HCT116 (cell line): ENCODE data around the gene YIPF7. TPM values are rescaled to one million over a fixed set of nuclear protein-coding genes. Genes with fewer than 3 reads are reported as not detected.

Source experiments
- ATAC-seq: fragments of 200-7000 bp; cut with Tn5 transposase; 2 replicates; pipeline ENCODE4 v1.9.1; 2020; ENCODE audit warnings: mild to moderate bottlenecking, moderate library complexity
- BruUV-seq: library from RNA; stranded (reverse); fragments of 400-500 nt; replicated peaks from 2 replicates; lab custom pipeline; 2021; lab: Mats Ljungman, UMichigan
- CTCF ChIA-PET: fragments of 300-600 bp; sonication (Branson Sonifier 250); formaldehyde crosslinking; loops from one replicate; lab custom pipeline; 2021; ENCODE audit warnings: antibody characterized with exemption; lab: Charles Lee
- POLR2A ChIA-PET: fragments of 300-600, 350-600 bp; sonication (Branson Sonifier 250); formaldehyde crosslinking; loops from one replicate; lab custom pipeline; 2021; ENCODE audit warnings: antibody characterized with exemption; lab: Charles Lee
- RAD21 ChIA-PET, 2 experiments: fragments of 300-600 bp; sonication (Branson Sonifier 250); formaldehyde crosslinking; loops; one replicate each; lab custom pipeline; 2023; ENCODE audit warnings: low total read pairs in 2 of 2; ENCODE audit not compliant: uncharacterized antibody in 2 of 2, unreplicated experiment in 2 of 2, low non-redundant PET in 1 of 2; lab: Charles Lee
- DNase-seq: peaks from one replicate; pipeline ENCODE4 v3.0.0-alpha.2; 2010; ENCODE audit warnings: low read depth, low spot score
- H2AFZ ChIP-seq: fragments of 200-600 bp; shearing (Covaris generic), sonication (generic); 2 replicates; pipeline ENCODE4 v1.6.1; 2017; ENCODE audit warnings: low read depth, mixed run types, mixed read lengths, antibody characterized with exemption, low read length; ENCODE audit not compliant: poor library complexity, severe bottlenecking
- H3K27ac ChIP-seq: 2 replicates; pipeline ENCODE4 v1.5.1; 2012; ENCODE audit warnings: low read depth, low read length
- H3K27me3 ChIP-seq: fragments of 200-600 bp; sonication (generic); 2 replicates; pipeline ENCODE4 v1.6.1; 2016; ENCODE audit warnings: mixed run types, low read length, mixed read lengths; ENCODE audit not compliant: insufficient read depth
- H3K36me3 ChIP-seq, 2 experiments: fragments of 200-500 bp in 1 of 2; fragments of 200-600 bp in 1 of 2; sonication (Bioruptor generic) in 1 of 2; sonication (generic) in 1 of 2; 2 replicates each; pipeline versions ENCODE4 v1.5.1 to v1.6.1; 2014 to 2016; ENCODE audit warnings: low read length in 2 of 2, inconsistent platforms in 1 of 2, mixed read lengths in 1 of 2, mixed run types in 1 of 2; ENCODE audit not compliant: insufficient read depth in 2 of 2, control insufficient read depth in 1 of 2
- H3K4me1 ChIP-seq, 2 experiments: fragments of 200-600 bp in 1 of 2; sonication (generic) in 1 of 2; 2 replicates each; pipeline versions ENCODE4 v1.5.1 to v1.6.1; 2012 to 2017; ENCODE audit warnings: low read length in 2 of 2, inconsistent platforms in 1 of 2, mild to moderate bottlenecking in 1 of 2, mixed read lengths in 1 of 2, mixed run types in 1 of 2, moderate library complexity in 1 of 2; ENCODE audit not compliant: insufficient read depth in 2 of 2, control insufficient read depth in 1 of 2
- H3K4me2 ChIP-seq: fragments of 200-600 bp; sonication (generic); 2 replicates; pipeline ENCODE4 v1.6.1; 2017; ENCODE audit warnings: mixed run types, low read length, mixed read lengths
- H3K4me3 ChIP-seq, 2 experiments: fragments of 200-600 bp in 1 of 2; sonication (generic) in 1 of 2; replicated peaks in 1 of 2; 2 replicates each; pipeline ENCODE4 v1.5.1; 2011 to 2016; ENCODE audit warnings: low read length in 2 of 2, control low read depth in 1 of 2, low read depth in 1 of 2, mild to moderate bottlenecking in 1 of 2, mixed read lengths in 1 of 2, mixed run types in 1 of 2
- H3K79me2 ChIP-seq: fragments of 200-600 bp; sonication (generic); 2 replicates; pipeline ENCODE4 v1.6.1; 2017; ENCODE audit warnings: mild to moderate bottlenecking, mixed run types, low read length, moderate library complexity, mixed read lengths; ENCODE audit not compliant: insufficient read depth
- H3K9ac ChIP-seq: fragments of 200-600 bp; sonication (generic); 2 replicates; pipeline ENCODE4 v1.6.1; 2016; ENCODE audit warnings: low read length, mixed read lengths
- H3K9me2 ChIP-seq: fragments of 200-600 bp; sonication (generic), shearing (Covaris generic); 2 replicates; pipeline ENCODE4 v1.6.1; 2017; ENCODE audit warnings: mixed run types, mild to moderate bottlenecking, moderate library complexity; ENCODE audit not compliant: insufficient read depth
- H3K9me3 ChIP-seq, 2 experiments: fragments of 200-500 bp in 1 of 2; fragments of 200-600 bp in 1 of 2; sonication (Bioruptor generic) in 1 of 2; sonication (generic) in 1 of 2; 2 replicates each; pipeline ENCODE4 v1.6.1; 2014 to 2017; ENCODE audit warnings: low read length in 2 of 2, mixed read lengths in 2 of 2, inconsistent platforms in 1 of 2, low read depth in 1 of 2, mild to moderate bottlenecking in 1 of 2, mixed run types in 1 of 2, moderate library complexity in 1 of 2; ENCODE audit not compliant: control insufficient read depth in 1 of 2, insufficient read depth in 1 of 2
- H4K20me1 ChIP-seq: fragments of 200-600 bp; sonication (generic), shearing (Covaris generic); 2 replicates; pipeline ENCODE4 v1.6.1; 2017; ENCODE audit warnings: mixed run types, mild to moderate bottlenecking, moderate library complexity; ENCODE audit not compliant: insufficient read depth
- ATF3 ChIP-seq: IDR thresholded peaks from 2 replicates; pipeline ENCODE4 v1.6.1; 2012
- EGR1 ChIP-seq: IDR thresholded peaks from 2 replicates; pipeline ENCODE4 v1.6.1; 2012; ENCODE audit warnings: low read depth
- EZH2 ChIP-seq: fragments of 200-600 bp; sonication (generic); IDR thresholded peaks from 2 replicates; pipeline ENCODE4 v1.6.1; 2017; ENCODE audit warnings: antibody characterized with exemption, mixed run types
- EZH2phosphoT487 ChIP-seq: fragments of 200-600 bp; IDR thresholded peaks from 2 replicates; pipeline ENCODE4 v1.6.1; 2018; ENCODE audit warnings: antibody characterized with exemption, borderline replicate concordance
- JUND ChIP-seq: IDR thresholded peaks from 2 replicates; pipeline ENCODE4 v1.6.1; 2012
- POLR2AphosphoS5 ChIP-seq: IDR thresholded peaks from 2 replicates; pipeline ENCODE4 v1.6.1; 2011; ENCODE audit warnings: mild to moderate bottlenecking, low read depth, low read length, moderate library complexity
- SIN3A ChIP-seq: IDR thresholded peaks from 2 replicates; pipeline ENCODE4 v1.6.1; 2012; ENCODE audit warnings: low read depth
- SP1 ChIP-seq: IDR thresholded peaks from 2 replicates; pipeline ENCODE4 v1.6.1; 2012; ENCODE audit warnings: low read depth
- SRF ChIP-seq: IDR thresholded peaks from 2 replicates; pipeline ENCODE4 v1.6.1; 2012; ENCODE audit warnings: low read depth
- TCF7L2 ChIP-seq: IDR thresholded peaks from 2 replicates; pipeline ENCODE4 v1.7.0; 2011; ENCODE audit warnings: borderline replicate concordance, inconsistent platforms; ENCODE audit not compliant: insufficient read depth, insufficient read length; ENCODE audit errors: extremely low read depth
- YY1 ChIP-seq: IDR thresholded peaks from 2 replicates; pipeline ENCODE4 v1.6.1; 2011; ENCODE audit warnings: low read length, low read depth, moderate library complexity, mild to moderate bottlenecking; ENCODE audit not compliant: insufficient replicate concordance; ENCODE audit errors: extremely low read depth
- ZBTB33 ChIP-seq: IDR thresholded peaks from 2 replicates; pipeline ENCODE4 v1.6.1; 2011; ENCODE audit warnings: mild to moderate bottlenecking, low read length, moderate library complexity; ENCODE audit not compliant: insufficient replicate concordance; ENCODE audit errors: extremely low read depth
- ZFX ChIP-seq: fragments of 450-650 bp; IDR thresholded peaks from 2 replicates; pipeline ENCODE4 v1.6.1; 2017
- ZNF274 ChIP-seq: fragments of 200-500 bp; sonication (Bioruptor generic); IDR thresholded peaks from 2 replicates; pipeline ENCODE4 v1.6.1; 2014; ENCODE audit warnings: mild to moderate bottlenecking, low read depth, low read length, inconsistent platforms
- intact Hi-C: fragments of 100-400 bp; cut with micrococcal nuclease; formaldehyde crosslinking; loops from 2 replicates; pipeline ENCODE4 v1.10.0; 2022
- total RNA-seq: library from RNA; stranded (reverse); gene quantifications from one replicate; pipeline ENCODE4 v1.2.1, GENCODE V29; 2021; ENCODE audit not compliant: unreplicated experiment

Gene YIPF7
- total RNA-seq, 1 experiment from 2014 or later, result not detected

GRCh38 chr4:44623676-44624075 is 27.7 kb downstream of the YIPF7 start:
- TF ChIP-seq ZBTB33 (no peak), SP1 (no peak), EZH2phosphoT487 (no peak), ZNF274 (no peak), ZFX (no peak), ATF3 (no peak), EGR1 (no peak), YY1 (no peak), EZH2 (no peak), TCF7L2 (no peak), SRF (no peak), SIN3A (no peak), JUND (no peak), POLR2AphosphoS5 (no peak)
- no peaks in the 10 kb centered on the region for H3K27me3 ChIP-seq
- no peaks in the 10 kb centered on the region for H3K79me2 ChIP-seq
- ChIA-PET POLR2A (no interaction called here), CTCF (no interaction called here), RAD21 (no interaction called here)
- no peaks in the 10 kb centered on the region for H3K4me1 ChIP-seq
- no TSS peak for BruUV-seq
- no peak overlapping the region for H3K27ac ChIP-seq
- no peak overlapping the region for H3K9ac ChIP-seq
- no peak overlapping the region for H2AFZ ChIP-seq
- DNase-seq (no peak), ATAC-seq (no peak)
- H4K20me1 ChIP-seq, result no peaks in the 10 kb centered on the region
- no peaks in the 10 kb centered on the region for H3K9me3 ChIP-seq
- no peaks in the 10 kb centered on the region for H3K9me2 ChIP-seq
- no peaks in the 10 kb centered on the region for H3K36me3 ChIP-seq
- no peak overlapping the region for H3K4me3 ChIP-seq
- no peak overlapping the region for H3K4me2 ChIP-seq
- intact Hi-C loops, result no loop called here
